ENCODE measurements around the gene MAGED1.
A peak's percentile ranks its signal among the peaks of the same experiment; 100 is the strongest.

The MAGED1 gene

GRCh38 chrX:51853251-51853650 is 40.2 kb upstream of the MAGED1 start:
- peaks cover 15% of the 10 kb centered on the region for H3K27me3 ChIP-seq (ENCODE audit: insufficient read depth, low read depth, severe bottlenecking)
- H3K9me3 ChIP-seq (ENCODE audit: severe bottlenecking): no peaks in the 10 kb centered on the region
- no peaks in the 10 kb centered on the region for H3K36me3 ChIP-seq
- TF ChIP-seq CTCF (IDR thresholded peaks at IDR 0.05; ENCODE audit: low read depth, low read length): no peak
- no peak overlapping the region for H3K4me3 ChIP-seq (ENCODE audit: low read depth, low read length)
- DNase-seq: no peak
- no peak overlapping the region for H3K27ac ChIP-seq

- H3K27ac ChIP-seq: no peak overlapping the region
- no peak for TF ChIP-seq CTCF (IDR thresholded peaks at IDR 0.05; ENCODE audit: low read depth, low read length)
- H3K36me3 ChIP-seq: no peaks in the 10 kb centered on the region
- H3K27me3 ChIP-seq (ENCODE audit: insufficient read depth, low read depth, severe bottlenecking): peaks cover 12% of the 10 kb centered on the region
- H3K9me3 ChIP-seq (ENCODE audit: severe bottlenecking): no peaks in the 10 kb centered on the region
- no peak for DNase-seq
- H3K4me3 ChIP-seq (ENCODE audit: low read depth, low read length): no peak overlapping the region
These were observed 37.7 kb upstream of the MAGED1 start for GRCh38 chrX:51855698-51856097.

- no peaks in the 10 kb centered on the region for H3K36me3 ChIP-seq
- peaks cover 14% of the 10 kb centered on the region for H3K27me3 ChIP-seq (ENCODE audit: insufficient read depth, low read depth, severe bottlenecking)
- no peaks in the 10 kb centered on the region for H3K9me3 ChIP-seq (ENCODE audit: severe bottlenecking)
- no peak overlapping the region for H3K4me3 ChIP-seq (ENCODE audit: low read depth, low read length)
- DNase-seq: no peak
- H3K27ac ChIP-seq: no peak overlapping the region
- TF ChIP-seq CTCF (IDR thresholded peaks at IDR 0.05; ENCODE audit: low read depth, low read length): no peak
These were observed 36.2 kb upstream of the MAGED1 start for GRCh38 chrX:51857159-51857733.

GRCh38 chrX:51860679-51861078 is 32.7 kb upstream of the MAGED1 start:
- DNase-seq: peak; percentile 13
- peak; percentile 78 for TF ChIP-seq CTCF (IDR thresholded peaks at IDR 0.05; ENCODE audit: low read depth, low read length)

GRCh38 chrX:51862920-51863319 is 30.5 kb upstream of the MAGED1 start:
- Histone ChIP-seq H3K4me3 (ENCODE audit: low read depth, low read length) (no peak overlapping the region), H3K36me3 (no peaks in the 10 kb centered on the region), H3K9me3 (ENCODE audit: severe bottlenecking) (no peaks in the 10 kb centered on the region), H3K27ac (no peak overlapping the region), H3K27me3 (ENCODE audit: insufficient read depth, low read depth, severe bottlenecking) (peaks cover 22% of the 10 kb centered on the region)
- TF ChIP-seq CTCF (IDR thresholded peaks at IDR 0.05; ENCODE audit: low read depth, low read length): no peak
- DNase-seq: no peak

More at GRCh38 chrX:51860679-51861078, 32.7 kb upstream of the MAGED1 start:
- Histone ChIP-seq H3K27me3 (ENCODE audit: insufficient read depth, low read depth, severe bottlenecking) (peaks cover 13% of the 10 kb centered on the region), H3K4me3 (ENCODE audit: low read depth, low read length) (no peak overlapping the region), H3K9me3 (ENCODE audit: severe bottlenecking) (no peaks in the 10 kb centered on the region), H3K36me3 (no peaks in the 10 kb centered on the region), H3K27ac (no peak overlapping the region)

- Histone ChIP-seq H3K9me3 (ENCODE audit: severe bottlenecking) (no peaks in the 10 kb centered on the region), H3K27me3 (ENCODE audit: insufficient read depth, low read depth, severe bottlenecking) (peaks cover 16% of the 10 kb centered on the region), H3K36me3 (no peaks in the 10 kb centered on the region), H3K4me3 (ENCODE audit: low read depth, low read length) (no peak overlapping the region), H3K27ac (no peak overlapping the region)
- no peak for DNase-seq
- no peak for TF ChIP-seq CTCF (IDR thresholded peaks at IDR 0.05; ENCODE audit: low read depth, low read length)
These were observed 27.2 kb upstream of the MAGED1 start for GRCh38 chrX:51866210-51866609.

All from WERI-Rb-1 (cell line).